Esophagus squamous epithelium (tissue), 5 donors: ENCODE measurements around the gene ITPK1. TPM values are rescaled to one million over a fixed set of nuclear protein-coding genes. Genes with fewer than 3 reads are reported as not detected.
A peak's percentile ranks its signal among the peaks of the same experiment; 100 is the strongest.

Source experiments
- DNase-seq: peaks from one replicate; lab custom pipeline; 2025; lab: John Stamatoyannopoulos, UW
- H3K27ac ChIP-seq, 4 donors: fragments of 200-600 bp; sonication (generic); one replicate each; pipeline ENCODE4 v1.5.1; 2016 to 2019; ENCODE audit warnings: mild to moderate bottlenecking in 1 of 4
- H3K27me3 ChIP-seq, 4 donors: fragments of 200-600 bp; sonication (generic); 1 replicate in 3 of 4; 2 replicates in 1 of 4; pipeline versions ENCODE4 v1.5.1 to v1.6.0; 2017 to 2021; ENCODE audit warnings: antibody characterized with exemption in 1 of 4
- H3K36me3 ChIP-seq, 3 donors: fragments of 200-600 bp; sonication (generic); one replicate each; pipeline ENCODE4 v1.5.1; 2016 to 2019
- H3K4me1 ChIP-seq, 3 donors: fragments of 200-600 bp; sonication (generic); one replicate each; pipeline ENCODE4 v1.5.1; 2017 to 2019
- H3K4me3 ChIP-seq, 4 donors: fragments of 200-600 bp; sonication (generic); 1 replicate in 3 of 4; 2 replicates in 1 of 4; pipeline ENCODE4 v1.5.1; 2016 to 2019; ENCODE audit warnings: mild to moderate bottlenecking in 2 of 4, moderate library complexity in 1 of 4
- H3K9me3 ChIP-seq, 3 donors: fragments of 200-600 bp; sonication (generic); one replicate each; pipeline ENCODE4 v1.5.1; 2016 to 2019
- POLR2A ChIP-seq, 4 donors: fragments of 450-650 bp; IDR thresholded peaks; one replicate each; pipeline ENCODE4 v1.6.1; 2017; ENCODE audit warnings: antibody characterized with exemption in 4 of 4, mild to moderate bottlenecking in 4 of 4, moderate library complexity in 3 of 4
- WGBS, 2 donors: methylation state at CpG; one replicate each; pipeline ENCODE4 v1.1.5; 2018; 5-methylcytosine and 5-hydroxymethylcytosine counted together
- intact Hi-C: fragments of 100-400 bp; cut with DNase I; formaldehyde crosslinking; loops from one replicate; pipeline ENCODE4 v1.15.0; 2022
- total RNA-seq, 4 donors: library from RNA; depleted of rRNA; stranded (reverse); fragments of >200 nt; gene quantifications; one replicate each; pipeline ENCODE4 v1.1.0, GENCODE V29; 2016
- TF ChIP-seq, protein P1 (sequence below), 6 experiments: fragments of 450-650 bp in 4 of 6; fragments of 200-600 bp in 2 of 6; sonication (generic) in 2 of 6; IDR thresholded peaks; one replicate each; pipeline ENCODE4 v1.5.1; 2016 to 2019; ENCODE audit warnings: antibody characterized with exemption in 6 of 6, mild to moderate bottlenecking in 4 of 6, moderate library complexity in 4 of 6
- donor health status: DM: yes; HTN: yes; CAD: no.

The ITPK1 gene
- total RNA-seq, 4 donors from 2014 or later: 14.2 to 34.5 (median 25.8) TPM

DNA sequence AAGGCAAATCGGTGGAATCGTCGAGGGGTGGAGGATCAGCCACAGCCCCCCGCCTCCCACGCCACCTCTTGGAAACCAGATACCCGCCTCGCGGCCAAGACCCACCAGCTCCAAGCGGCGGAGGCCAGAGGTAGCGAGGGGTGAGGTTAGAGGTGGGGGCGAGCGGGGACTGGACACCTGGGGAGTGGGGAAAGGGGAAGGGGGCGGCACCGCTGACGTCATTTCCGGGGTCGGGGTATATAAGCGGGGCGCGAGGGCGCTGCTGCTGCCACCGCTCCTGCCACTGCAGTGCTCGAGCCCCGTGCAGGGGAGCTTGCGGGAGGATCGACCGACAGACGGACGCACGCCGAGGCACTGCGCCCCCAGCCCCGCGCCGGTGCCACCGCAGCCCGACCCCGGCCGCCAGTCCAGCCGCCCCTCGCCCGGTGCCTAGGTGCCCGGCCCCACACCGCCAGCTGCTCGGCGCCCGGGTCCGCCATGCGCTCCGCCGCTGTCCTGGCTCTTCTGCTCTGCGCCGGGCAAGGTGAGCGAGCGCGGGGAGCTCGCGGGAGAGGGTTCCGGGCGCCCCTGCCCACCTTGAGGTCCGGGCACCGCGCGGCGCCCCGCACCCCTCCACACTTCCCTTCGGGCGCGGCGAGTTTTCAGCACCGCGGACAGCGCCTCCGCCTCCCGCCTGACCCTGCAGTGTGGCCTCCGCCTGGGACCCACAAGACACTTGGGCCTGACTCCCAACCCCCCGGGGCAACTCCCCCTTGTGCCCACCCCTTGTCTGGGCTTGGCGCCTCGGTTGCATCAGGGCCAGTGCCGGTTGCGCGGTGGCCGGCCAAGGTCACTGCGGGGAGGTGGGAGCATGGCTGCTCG, 192.6 kb downstream of the ITPK1 start, which contains the start of gene CHGA:
Gene CHGA, plus strand, starts transcription at position 268 of the 861 bp plus-strand sequence. Its CDS starts 210 bp downstream, at position 478.
- Histone ChIP-seq H3K4me1 (peaks cover 0 to 9% (median 0%) of the 10 kb centered on the region in 3 donors), H3K4me3 (peak within 1 kb of the TSS in 1 of 4 donors; percentile 20), H3K9me3 (no peaks in the 10 kb centered on the region), H3K36me3 (no peaks in the 10 kb centered on the region), H3K27me3 (peaks cover 0 to 77% (median 0%) of the 10 kb centered on the region in 4 donors), H3K27ac (no peak within 1 kb of the TSS)
- TF ChIP-seq POLR2A (IDR thresholded peaks at IDR 0.05): no peak
- TF ChIP-seq, protein P1, sequence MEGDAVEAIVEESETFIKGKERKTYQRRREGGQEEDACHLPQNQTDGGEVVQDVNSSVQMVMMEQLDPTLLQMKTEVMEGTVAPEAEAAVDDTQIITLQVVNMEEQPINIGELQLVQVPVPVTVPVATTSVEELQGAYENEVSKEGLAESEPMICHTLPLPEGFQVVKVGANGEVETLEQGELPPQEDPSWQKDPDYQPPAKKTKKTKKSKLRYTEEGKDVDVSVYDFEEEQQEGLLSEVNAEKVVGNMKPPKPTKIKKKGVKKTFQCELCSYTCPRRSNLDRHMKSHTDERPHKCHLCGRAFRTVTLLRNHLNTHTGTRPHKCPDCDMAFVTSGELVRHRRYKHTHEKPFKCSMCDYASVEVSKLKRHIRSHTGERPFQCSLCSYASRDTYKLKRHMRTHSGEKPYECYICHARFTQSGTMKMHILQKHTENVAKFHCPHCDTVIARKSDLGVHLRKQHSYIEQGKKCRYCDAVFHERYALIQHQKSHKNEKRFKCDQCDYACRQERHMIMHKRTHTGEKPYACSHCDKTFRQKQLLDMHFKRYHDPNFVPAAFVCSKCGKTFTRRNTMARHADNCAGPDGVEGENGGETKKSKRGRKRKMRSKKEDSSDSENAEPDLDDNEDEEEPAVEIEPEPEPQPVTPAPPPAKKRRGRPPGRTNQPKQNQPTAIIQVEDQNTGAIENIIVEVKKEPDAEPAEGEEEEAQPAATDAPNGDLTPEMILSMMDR (IDR thresholded peaks at IDR 0.05): no peak
- no peak for DNase-seq
- 13 to 17% methylated on average over 11 to 34 of the region's 86 CpGs for WGBS, 2 donors
- intact Hi-C loops: no loop called here

GRCh38 chr14:92922155-92922735, 193.5 kb downstream of the ITPK1 start:
- H3K27me3 ChIP-seq: peaks cover 0 to 86% (median 0%) of the 10 kb centered on the region in 4 donors
- no peak for TF ChIP-seq POLR2A (IDR thresholded peaks at IDR 0.05)
- TF ChIP-seq, protein P1 (IDR thresholded peaks at IDR 0.05): no peak

GRCh38 chr14:92920001-92920400, 195.7 kb downstream of the ITPK1 start:
- no peaks in the 10 kb centered on the region for H3K36me3 ChIP-seq
- intact Hi-C loops: no loop called here
- no peak overlapping the region for H3K4me3 ChIP-seq
- H3K27ac ChIP-seq: no peak overlapping the region
- TF ChIP-seq POLR2A (IDR thresholded peaks at IDR 0.05): no peak
- TF ChIP-seq, protein P1 (IDR thresholded peaks at IDR 0.05): no peak
- H3K27me3 ChIP-seq: peaks cover 0 to 83% (median 0%) of the 10 kb centered on the region in 4 donors
- DNase-seq: no peak
- no peaks in the 10 kb centered on the region for H3K9me3 ChIP-seq
- 96 to 97% methylated on average over 15 of the region's 15 CpGs for WGBS, 2 donors
- H3K4me1 ChIP-seq: peaks cover 0 to 9% (median 0%) of the 10 kb centered on the region in 3 donors

More at GRCh38 chr14:92922155-92922735, 193.5 kb downstream of the ITPK1 start:
- WGBS, 2 donors: 29 to 38% methylated on average over 4 of the region's 4 CpGs
- intact Hi-C loops: no loop called here
- Histone ChIP-seq H3K9me3 (no peaks in the 10 kb centered on the region), H3K27ac (no peak overlapping the region), H3K4me1 (peaks cover 0 to 9% (median 0%) of the 10 kb centered on the region in 3 donors), H3K36me3 (no peaks in the 10 kb centered on the region), H3K4me3 (no peak overlapping the region)
- DNase-seq: no peak

DNA sequence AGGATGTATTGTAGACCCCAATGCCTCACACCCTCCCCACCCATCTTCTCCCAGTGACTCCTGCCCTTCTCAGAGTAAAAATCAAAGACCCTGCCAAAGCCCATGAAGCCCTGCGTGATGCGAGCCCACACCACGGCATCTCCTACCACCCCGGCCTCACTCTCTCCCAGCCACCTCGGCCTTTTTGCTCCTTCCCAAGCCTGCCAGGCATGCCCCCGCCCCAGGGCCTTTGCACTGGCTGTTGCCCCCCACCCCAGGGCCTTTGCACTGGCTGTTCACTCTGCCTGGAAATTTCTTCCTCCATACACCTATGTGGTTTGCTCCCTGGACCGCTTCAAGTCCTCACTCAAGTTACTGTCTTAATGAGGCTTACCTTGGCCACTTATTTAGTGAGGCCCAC, 197.8 kb downstream of the ITPK1 start:
- peaks cover 0 to 72% (median 0%) of the 10 kb centered on the region in 4 donors for H3K27me3 ChIP-seq
- intact Hi-C loops: no loop called here
- no peak overlapping the region for H3K27ac ChIP-seq
- no peaks in the 10 kb centered on the region for H3K9me3 ChIP-seq
- H3K4me1 ChIP-seq: peaks cover 0 to 2% (median 0%) of the 10 kb centered on the region in 3 donors
- H3K4me3 ChIP-seq: no peak overlapping the region
- no peak for DNase-seq
- WGBS, 2 donors: 67 to 72% methylated on average over 7 of the region's 7 CpGs
- no peak for TF ChIP-seq POLR2A (IDR thresholded peaks at IDR 0.05)
- TF ChIP-seq, protein P1 (IDR thresholded peaks at IDR 0.05): no peak
- H3K36me3 ChIP-seq: no peaks in the 10 kb centered on the region
